ENCODE results near the gene DIDO1. TPM values are rescaled to one million over a fixed set of nuclear protein-coding genes. Genes with fewer than 3 reads are reported as not detected.

The DIDO1 gene
- total RNA-seq, 1 donor from 2014 or later = 37.9 TPM

DNA sequence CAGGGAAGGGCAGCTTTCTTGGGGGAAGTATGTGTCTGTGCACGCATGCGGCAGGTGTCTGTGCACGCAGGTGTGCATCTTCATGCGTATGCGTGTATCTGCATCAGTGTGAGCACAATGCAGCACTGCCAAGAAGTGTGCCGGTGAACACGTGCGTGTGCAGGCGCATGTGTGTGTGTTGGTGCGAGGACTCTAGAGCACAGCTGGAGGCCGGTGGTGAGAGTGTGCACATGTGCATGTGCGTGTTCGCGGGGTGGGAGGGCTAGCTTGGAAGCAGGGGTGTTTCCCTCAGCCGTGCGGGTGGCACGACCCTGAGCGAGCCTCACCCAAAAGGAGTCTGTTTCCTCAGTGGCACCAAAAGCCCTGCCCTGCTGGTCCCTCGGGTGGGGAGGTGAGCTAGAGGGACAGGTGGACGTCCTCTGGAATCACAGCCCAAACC lies 33.7 kb upstream of the DIDO1 start:
- no peaks in the 10 kb centered on the region for H3K36me3 ChIP-seq (ENCODE audit: control insufficient read depth, insufficient read depth, low read length)
- no peak overlapping the region for H3K4me3 ChIP-seq (ENCODE audit: low read depth, low read length)
- H3K27me3 ChIP-seq (ENCODE audit: control insufficient read depth, insufficient read depth, low read length) = no peaks in the 10 kb centered on the region
- TF ChIP-seq, protein P1, sequence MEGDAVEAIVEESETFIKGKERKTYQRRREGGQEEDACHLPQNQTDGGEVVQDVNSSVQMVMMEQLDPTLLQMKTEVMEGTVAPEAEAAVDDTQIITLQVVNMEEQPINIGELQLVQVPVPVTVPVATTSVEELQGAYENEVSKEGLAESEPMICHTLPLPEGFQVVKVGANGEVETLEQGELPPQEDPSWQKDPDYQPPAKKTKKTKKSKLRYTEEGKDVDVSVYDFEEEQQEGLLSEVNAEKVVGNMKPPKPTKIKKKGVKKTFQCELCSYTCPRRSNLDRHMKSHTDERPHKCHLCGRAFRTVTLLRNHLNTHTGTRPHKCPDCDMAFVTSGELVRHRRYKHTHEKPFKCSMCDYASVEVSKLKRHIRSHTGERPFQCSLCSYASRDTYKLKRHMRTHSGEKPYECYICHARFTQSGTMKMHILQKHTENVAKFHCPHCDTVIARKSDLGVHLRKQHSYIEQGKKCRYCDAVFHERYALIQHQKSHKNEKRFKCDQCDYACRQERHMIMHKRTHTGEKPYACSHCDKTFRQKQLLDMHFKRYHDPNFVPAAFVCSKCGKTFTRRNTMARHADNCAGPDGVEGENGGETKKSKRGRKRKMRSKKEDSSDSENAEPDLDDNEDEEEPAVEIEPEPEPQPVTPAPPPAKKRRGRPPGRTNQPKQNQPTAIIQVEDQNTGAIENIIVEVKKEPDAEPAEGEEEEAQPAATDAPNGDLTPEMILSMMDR (IDR thresholded peaks at IDR 0.05; ENCODE audit: insufficient read depth, low read length, poor library complexity, severe bottlenecking) = no peak
- DNase-seq (ENCODE audit: low read depth) = no peak

DNA sequence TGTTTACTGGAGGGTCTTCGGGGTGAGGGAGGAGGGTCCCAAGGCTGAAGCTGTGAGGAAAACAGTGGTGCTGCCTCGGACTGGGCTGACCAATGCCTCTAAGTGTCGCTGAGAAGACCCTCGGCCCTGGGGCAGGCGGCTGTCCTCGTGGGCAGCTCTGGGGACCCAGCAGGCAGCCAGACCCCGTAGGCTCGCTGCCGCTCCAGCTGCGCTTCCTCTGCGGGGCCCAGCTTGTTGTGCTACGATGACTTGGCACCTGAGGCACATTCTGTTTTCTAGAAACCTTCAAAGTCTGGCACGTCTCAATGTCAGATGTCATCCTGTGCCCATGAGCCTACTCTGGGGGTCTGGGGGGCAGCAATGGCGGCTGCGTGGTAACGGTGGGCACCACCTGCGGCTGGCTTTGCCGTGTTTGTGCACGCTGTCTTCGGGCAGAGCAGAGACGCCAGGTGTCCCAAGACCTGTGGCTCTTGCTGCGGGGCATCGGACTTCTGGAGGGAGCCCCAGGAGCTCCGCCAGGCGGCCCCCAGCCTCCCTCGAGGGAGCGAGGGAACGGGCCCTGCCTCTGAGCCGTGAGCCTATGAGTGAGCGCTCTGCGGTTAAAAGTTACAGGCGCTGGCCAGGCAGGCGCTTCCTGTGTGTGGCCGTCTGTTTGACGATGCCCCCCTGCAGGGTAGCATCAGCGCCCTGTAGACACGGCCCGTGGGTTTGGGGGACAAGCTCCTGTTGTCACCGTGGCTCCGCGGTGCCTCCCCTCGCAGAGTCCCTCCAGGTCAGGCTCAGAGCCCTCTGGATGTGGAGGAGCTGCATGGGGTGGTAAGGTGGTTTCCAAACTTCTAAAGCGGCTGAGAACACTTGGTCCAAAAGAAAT lies 33.0 kb upstream of the DIDO1 start:
- TF ChIP-seq, protein P1 (IDR thresholded peaks at IDR 0.05; ENCODE audit: insufficient read depth, low read length, poor library complexity, severe bottlenecking) = no peak
- Histone ChIP-seq H3K4me3 (ENCODE audit: low read depth, low read length) (no peak overlapping the region), H3K27me3 (ENCODE audit: control insufficient read depth, insufficient read depth, low read length) (no peaks in the 10 kb centered on the region), H3K36me3 (ENCODE audit: control insufficient read depth, insufficient read depth, low read length) (no peaks in the 10 kb centered on the region)
- no peak for DNase-seq (ENCODE audit: low read depth)

DNA sequence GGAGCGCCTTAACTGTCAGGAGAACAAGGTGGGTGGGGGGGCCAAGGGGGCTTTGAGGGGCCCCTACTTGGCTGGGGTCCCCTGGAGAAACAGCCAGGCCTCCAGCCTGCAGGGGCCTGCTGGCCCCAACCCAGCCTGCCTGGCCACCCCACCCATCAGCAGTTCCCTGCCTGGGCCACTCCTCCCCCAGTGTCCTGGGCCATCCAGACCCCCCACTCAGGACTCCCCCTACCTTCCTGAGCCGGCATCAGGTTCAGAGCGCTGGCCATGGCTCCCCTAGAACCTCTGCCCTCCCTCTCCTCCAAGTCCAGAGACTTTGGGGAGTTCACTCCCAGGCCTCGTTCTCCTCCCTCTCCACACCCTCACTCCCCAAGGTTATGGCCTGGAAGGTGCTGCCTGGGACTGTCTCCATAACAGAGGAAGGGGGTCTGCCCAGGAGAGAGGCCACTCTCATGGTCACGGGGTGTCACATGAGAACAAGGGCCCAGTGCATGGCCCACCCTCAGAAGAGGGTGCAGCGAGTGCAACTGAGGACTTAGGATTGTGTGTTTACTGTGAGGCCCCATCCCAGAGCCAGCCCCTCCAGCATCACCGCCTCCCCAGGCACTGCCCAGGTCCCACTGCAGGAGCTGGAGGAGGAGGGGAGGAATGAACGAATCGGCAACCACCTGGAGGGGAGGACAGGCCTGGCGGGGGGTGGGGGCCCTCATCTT lies 32.2 kb upstream of the DIDO1 start:
- no peak overlapping the region for H3K4me3 ChIP-seq (ENCODE audit: low read depth, low read length)
- TF ChIP-seq, protein P1 (IDR thresholded peaks at IDR 0.05; ENCODE audit: insufficient read depth, low read length, poor library complexity, severe bottlenecking) = no peak

DNA sequence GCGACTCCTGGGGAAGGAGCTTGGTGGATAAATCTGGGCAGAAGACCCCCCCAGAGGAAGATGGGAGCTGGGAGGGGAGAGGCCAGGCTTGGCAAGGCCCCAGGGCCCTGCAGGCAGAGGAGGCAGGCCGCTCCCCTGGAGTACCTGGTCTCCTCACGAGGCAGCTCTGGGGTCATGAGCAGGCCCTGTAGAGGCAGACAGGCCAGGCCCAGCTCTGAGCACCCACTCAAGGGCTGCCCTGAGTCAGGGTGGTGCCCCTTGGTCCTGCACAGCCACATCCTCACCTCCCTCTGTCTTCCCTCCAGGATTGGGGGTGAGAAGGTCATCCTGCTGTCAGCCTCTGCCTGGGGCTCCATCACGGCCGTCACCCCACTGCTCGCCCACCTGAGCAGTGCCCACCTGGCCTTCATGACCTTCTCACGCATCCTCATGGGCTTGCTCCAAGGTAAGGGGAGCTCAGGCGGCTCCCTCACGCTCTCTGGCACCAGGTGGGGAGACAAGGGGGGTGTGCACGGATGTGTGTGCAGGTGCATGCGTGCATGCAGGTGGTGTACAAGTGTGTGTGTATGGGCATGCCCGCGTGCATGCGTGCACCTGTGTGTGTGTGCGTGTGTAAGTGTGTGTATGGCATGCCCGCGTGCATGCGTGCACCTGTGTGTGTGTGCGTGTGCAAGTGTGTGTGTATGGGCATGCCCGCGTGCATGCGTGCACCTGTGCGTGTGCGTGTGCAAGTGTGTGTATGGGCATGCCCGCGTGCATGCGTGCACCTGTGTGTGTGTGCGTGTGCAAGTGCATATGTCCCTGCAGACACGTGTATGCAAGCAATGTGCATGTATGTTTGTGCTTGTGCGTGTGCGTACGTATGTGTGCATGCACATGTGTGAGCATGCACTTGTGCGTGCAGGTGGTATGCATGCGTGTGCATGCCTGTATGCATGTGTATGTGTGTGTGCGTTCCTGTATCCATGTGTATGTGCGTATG lies 31.1 kb upstream of the DIDO1 start:
- DNase-seq (ENCODE audit: low read depth) = no peak
- no peaks in the 10 kb centered on the region for H3K36me3 ChIP-seq (ENCODE audit: control insufficient read depth, insufficient read depth, low read length)
- no peaks in the 10 kb centered on the region for H3K27me3 ChIP-seq (ENCODE audit: control insufficient read depth, insufficient read depth, low read length)
- TF ChIP-seq, protein P1 (IDR thresholded peaks at IDR 0.05; ENCODE audit: insufficient read depth, low read length, poor library complexity, severe bottlenecking) = no peak
- H3K4me3 ChIP-seq (ENCODE audit: low read depth, low read length) = no peak overlapping the region

More for the DNA sequence above, 32.2 kb upstream of the DIDO1 start:
- H3K36me3 ChIP-seq (ENCODE audit: control insufficient read depth, insufficient read depth, low read length) = no peaks in the 10 kb centered on the region
- no peaks in the 10 kb centered on the region for H3K27me3 ChIP-seq (ENCODE audit: control insufficient read depth, insufficient read depth, low read length)
- DNase-seq (ENCODE audit: low read depth) = no peak

DNA sequence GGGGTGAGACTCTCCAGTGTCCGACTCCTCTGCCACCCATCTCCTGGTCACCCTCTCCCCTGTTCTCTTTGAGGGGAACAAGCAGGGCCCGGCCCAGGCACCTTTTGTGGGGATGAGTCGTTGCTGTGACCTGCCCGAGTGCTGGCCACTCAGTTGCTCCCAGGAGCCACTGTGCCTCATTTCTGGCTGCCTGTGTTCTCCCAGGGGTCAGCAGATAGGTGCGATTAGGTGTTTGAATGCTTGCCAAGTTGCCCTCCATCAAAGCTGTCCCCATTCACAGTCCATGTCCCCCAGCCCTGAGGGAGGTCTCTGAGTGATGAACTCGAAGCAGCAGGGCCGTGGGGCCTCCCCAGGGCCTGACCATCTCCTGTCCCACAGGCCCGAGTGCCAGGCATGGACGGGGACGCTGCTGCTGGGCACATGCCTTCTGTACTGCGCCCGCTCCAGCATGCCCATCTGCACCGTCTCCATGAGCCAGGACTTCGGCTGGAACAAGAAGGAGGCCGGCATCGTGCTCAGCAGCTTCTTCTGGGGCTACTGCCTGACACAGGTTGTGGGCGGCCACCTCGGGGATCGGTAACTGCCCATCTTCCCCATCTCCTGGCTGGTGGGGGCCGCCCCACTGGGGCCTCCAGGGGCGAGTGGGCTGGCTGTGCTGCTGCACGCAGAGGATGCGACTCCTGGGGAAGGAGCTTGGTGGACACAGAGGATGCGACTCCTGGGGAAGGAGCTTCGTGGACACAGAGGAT lies 30.3 kb upstream of the DIDO1 start:
- TF ChIP-seq, protein P1 (IDR thresholded peaks at IDR 0.05; ENCODE audit: insufficient read depth, low read length, poor library complexity, severe bottlenecking) = no peak
- Histone ChIP-seq H3K27me3 (ENCODE audit: control insufficient read depth, insufficient read depth, low read length) (no peaks in the 10 kb centered on the region), H3K4me3 (ENCODE audit: low read depth, low read length) (no peak overlapping the region), H3K36me3 (ENCODE audit: control insufficient read depth, insufficient read depth, low read length) (no peaks in the 10 kb centered on the region)
- no peak for DNase-seq (ENCODE audit: low read depth)

Data from kidney epithelial cell (primary cell).